ENCODE measurements around the gene DGKD.

Gene DGKD

DNA sequence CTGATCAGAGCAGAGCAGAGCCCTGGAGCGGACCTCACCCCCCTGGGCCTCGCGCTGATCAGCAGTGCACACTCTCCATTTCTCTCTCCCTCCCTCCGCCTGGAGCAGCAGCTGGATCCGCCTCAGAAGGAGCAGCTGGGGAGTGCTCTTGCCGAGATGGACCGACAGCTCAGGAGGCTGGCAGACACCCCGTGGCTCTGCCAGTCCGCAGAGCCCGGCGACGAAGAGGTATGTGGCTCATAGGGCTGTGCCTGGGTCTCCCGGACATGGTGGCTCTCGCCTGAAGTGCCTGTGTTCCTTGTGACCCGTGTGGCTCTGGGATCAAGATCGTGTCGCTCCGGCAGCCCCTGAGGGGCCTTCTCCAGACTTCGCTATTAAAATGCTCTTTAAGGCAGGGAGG, 109.8 kb downstream of the DGKD start:
- no peak for DNase-seq

DNA sequence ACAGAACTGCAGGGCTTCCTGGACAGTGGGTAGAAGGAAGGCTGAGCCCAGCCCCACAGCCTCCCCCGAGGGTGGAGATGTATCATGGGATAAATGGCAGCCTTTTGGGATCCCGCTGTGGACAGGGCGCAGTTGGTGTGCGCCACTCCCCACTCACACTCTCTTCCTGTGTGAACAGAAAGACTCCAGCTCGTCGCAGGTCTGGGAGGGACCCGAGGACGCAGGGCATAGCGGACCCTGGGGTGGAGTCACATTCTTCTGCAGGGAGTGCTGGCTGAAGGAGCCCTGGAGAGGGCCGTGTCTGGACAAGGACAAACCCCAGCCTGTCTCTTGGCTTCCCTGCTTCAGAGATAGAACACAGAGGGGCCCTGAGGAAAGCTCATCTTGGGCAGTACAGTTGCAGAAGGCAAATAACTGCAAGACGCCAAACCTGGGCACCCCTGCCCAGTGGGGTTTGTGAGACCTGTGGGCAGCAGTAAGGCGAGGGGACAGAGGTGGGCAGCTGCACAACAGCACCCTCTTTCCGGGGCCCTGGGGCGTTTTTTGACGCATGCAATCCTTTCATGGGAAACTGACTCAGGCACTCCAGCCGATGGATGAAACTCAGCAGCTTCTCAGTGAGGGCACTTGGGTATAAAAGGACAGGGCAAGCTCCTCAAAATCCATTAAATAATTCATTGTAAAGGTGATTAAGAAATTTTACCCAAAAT, 110.4 kb downstream of the DGKD start:
- no peak for DNase-seq

DNA sequence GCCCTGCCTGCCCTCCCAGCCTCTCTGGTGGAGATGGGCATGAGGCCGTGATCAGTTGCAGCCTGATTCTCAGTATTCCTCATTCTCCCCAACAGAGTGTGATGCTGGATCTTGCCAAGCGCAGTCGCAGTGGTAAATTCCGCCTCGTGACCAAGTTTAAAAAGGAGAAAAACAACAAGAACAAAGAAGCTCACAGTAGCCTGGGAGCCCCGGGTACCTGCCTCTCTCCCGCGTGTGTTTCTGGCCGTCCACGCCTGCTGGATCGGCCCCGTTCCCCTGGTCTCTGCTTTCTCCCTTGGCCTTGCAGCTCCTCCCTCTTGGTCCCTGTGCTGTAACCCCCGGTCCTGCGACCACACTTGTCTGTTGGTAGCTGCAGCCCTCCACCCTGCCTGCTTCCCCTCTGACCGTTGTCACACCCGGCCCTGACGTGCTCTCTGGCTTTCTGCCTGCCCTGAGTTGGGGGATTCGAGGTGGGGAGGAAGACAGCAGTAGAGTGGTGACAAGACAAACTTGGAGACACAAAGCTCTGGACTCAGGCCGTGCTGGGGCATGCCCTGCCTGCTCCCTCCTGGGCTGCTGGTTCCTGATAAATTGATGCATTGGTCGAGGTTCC, 112.8 kb downstream of the DGKD start:
- no peak for DNase-seq

DNA sequence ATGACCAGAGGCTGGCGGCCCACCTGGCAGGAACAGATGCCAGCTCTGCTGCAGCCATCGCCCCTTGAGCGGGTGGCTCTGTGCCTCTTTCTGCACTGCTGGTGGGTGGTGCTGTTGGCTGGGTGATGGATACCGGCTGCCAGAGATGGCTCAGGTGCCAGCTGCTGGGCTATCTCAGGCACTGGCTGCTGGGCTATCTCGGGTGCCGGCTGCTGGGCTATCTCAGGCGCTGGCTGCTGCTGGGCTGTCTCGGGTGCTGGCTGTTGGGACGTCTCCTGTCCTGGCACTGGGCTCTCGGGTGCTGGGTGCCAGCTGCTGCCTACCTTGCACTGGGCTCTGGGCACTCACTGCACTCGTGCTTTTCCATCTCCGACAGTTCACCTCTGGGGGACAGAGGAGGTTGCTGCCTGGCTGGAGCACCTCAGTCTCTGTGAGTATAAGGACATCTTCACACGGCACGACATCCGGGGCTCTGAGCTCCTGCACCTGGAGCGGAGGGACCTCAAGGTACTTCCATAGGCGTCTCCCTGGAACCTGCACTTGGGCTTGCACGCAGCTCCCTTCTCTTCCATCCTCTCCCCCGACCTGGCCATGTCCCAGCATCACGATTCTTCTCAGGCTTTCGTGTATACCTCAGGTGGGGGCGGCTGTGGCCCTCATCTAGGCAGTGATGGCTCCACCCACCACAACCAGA, 113.9 kb downstream of the DGKD start:
- no peak for DNase-seq

DNA sequence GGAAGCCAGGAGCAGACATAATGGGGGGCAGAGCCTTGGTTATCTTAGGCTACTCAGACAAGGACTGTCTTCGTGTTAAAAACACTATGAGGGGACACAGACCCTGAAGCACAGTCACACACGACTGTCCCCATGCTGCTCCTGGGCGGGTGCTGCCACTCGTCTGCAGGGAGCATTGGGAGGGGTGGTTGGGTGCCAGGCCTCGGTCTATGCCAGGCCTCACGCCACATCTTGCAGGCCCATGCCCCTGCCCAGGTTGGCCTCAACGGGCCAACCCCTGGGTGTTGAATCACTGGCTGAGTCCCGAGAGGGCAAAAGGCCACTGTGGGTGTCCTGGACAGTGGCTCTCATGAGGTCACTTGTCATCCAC, 114.4 kb downstream of the DGKD start:
- no peak for DNase-seq

DNA sequence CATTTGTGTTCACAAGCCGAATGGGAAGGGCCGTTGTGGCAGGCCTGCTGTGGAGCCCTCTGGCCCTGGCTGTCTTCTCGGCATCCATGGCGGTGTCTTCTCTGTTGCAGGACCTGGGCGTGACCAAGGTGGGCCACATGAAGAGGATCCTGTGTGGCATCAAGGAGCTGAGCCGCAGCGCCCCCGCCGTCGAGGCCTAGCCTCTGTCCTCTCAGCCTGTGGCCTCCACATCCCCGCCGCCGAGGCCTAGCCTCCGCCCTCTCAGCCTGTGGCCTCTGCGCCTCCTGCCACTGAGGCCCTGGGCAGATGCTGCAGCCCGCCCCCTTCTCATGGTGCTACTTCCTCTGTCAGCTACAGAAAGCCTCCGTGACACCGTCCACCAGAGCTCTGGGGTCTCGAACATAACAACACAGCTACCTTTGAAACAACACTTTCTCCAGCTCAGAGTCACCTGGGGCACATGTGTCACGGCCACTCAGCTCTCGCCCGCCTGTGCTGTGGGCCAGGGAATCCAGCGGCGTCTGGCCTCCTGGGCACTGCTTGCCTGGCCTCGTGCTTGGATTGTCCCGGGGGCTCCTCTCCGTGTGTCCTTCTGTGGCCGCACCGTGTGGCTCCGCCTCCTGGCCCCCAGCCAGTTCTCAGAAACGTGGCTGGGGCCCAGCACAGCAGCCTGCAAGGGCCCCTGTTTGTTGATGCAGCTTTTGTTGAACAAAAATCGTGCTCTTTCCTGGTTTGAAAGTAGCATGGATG, 115.1 kb downstream of the DGKD start:
- no peak for DNase-seq

DNA sequence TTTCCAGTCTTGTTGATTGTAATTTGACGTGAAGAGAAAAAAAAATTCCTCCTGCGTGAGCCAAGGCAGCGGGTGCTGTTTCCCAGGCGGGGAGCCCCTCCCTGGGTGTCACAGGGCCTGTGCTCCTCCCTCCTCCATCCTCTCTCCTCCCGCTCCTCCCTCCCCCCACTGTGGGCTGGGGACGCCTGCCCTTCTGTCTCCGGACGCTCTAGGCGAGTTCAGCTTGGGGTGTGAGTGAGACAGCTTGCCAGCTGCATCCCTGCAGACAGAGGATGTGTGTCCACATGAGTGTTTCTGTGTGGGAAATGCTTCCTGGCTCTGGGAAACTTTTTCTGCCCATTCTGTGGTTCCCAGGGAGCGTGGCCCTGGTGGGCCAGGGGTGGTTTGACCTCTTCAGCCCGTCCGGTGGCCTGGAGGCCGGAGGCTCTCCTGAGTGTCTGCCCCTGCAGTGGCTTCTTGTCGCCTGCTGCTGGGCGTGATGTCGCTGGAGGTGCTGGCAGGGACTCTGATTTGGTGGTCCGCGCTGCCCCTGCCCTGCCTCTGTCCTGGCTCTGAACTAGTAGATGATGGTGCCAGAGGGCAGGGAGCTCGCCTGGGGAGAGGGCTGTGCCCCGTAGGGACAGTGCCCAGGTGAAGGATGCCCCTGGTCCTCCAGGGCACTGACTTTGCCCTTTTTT, 115.9 kb downstream of the DGKD start:
- DNase-seq: no peak

DNA sequence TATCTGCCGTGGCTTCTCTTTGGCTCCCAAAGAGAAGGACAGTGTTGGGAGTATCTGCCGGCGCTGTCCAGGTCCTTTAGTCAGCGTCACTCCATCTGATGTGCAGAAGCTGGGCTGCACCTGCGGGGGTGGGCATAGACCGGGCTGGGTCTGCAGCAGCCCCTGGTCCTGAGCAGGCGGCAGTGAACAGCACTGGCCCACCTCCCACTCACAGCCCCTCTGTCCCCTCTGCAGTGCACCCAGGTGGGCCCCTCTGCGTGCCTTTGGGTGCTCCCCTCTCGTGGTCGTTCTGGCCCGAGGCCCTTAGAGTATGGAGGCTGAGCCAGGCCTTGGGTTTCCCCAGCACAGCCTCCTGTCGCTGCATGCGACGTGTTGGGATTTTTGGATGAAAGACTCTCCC, 116.5 kb downstream of the DGKD start:
- DNase-seq: no peak

DNA sequence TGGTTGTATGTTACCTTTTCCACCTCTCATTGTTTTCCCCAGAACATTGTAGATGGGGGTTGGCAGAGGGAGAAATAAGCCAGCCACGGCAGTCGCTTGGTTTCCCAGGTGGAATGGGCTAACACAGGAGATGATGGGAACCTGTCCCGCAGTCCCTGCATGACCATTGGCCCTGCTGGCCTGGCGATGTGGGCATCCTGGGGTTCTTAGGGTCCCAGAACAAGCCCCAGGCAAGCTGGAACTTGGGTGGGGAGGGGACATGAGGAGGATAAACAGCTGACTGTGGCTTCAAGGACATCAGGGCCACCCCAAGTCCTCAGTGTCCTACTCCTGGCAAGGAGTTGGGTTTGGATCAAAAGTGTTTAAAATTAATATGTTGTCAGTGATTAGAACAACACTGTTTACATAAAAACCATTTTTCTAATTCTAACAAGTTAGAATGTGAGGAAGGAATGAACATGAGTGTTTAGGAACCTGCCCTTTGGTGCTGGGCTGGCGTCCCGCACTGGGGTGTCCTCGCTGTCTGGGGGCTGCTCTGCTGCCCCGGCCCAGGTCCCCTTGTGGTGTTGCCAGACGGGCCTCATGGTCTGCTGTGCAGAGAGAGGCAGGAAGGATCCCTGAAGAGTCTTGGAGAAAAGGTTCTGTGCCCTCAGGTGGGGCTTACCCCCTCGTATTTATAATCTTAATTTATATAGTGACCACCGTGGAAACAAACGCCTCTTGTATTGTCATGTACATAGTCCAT, 117.2 kb downstream of the DGKD start:
- DNase-seq: no peak

DNA sequence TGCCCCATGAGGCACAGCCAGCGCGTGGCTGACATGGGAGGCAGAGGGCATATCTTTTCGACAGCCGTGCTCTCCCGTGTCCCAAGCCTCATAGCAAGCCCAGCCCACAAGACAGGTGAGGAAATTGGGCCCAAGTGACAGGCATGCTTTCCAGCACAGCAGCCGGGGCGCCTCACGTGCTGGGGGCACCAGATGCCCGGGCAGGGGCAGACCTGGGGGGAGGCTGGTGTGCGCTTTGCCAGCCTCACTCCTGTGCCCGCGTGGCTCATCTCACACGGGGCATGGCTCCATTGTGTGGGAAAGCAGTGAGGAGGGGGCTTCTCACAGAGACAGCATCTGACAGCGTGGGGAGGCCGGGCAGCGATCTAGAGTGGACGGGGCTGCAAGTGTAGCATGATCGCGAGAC, 119.1 kb downstream of the DGKD start:
- DNase-seq: no peak

DNA sequence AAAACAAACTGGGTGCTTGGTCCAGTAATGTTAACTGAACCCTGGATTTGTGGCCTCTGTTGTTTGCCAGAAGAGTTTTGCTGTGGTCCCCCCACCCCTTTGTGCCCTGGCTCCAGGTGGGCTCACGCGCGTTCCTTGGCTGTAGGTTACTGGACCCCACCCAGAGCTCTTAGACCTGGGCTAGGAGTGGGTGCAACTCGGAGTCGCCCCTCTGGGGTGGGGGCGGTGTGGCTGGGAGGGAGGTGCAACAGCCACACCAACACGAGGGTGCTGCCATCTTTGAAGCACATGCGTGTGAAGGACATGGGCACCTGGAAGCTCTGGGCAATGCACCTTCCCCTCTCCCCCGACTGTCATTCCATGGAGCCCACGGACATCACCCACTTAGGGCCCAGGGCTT, 119.6 kb downstream of the DGKD start:
- no peak for DNase-seq

DNA sequence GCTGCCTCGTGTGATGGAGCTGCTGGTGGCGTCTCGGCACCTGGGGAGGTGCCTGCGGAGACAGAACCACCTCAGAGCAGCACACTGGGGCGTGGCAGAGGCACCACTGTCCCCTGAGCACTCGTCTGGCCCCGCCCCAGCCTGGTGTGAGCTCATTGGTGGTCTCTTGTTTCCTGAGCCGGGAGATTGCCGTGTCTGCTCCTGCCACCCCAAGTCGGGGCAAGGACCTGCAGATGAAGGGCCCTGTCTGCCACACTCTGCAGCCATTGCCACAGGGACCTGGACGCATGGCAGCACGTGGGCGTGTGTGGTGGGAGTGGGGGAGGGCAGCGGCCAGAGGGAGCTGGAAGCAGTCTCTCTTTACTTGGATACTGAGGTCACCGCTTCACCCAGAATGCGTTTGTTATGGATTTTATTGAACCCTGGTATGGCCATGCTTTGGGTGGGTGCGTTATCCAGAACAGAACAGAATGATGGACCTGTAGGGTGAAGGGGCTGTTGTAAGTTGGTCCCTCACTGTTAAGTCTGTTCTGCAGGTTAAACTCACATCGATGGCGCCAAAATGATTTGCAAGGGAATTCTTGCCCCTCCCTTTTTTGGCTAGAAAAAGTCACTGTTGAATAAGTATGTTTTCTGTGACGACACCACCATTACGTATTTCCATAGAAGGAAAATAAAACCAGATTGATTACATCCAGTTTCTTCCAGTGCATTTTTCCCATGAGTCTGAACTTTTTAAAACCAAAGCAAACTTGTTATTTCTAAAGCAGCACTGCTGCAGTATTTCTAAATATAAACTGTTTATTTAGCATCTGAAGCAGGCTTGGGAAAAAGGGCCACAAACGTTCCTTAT, 120.2 kb downstream of the DGKD start:
- no peak for DNase-seq

DNA sequence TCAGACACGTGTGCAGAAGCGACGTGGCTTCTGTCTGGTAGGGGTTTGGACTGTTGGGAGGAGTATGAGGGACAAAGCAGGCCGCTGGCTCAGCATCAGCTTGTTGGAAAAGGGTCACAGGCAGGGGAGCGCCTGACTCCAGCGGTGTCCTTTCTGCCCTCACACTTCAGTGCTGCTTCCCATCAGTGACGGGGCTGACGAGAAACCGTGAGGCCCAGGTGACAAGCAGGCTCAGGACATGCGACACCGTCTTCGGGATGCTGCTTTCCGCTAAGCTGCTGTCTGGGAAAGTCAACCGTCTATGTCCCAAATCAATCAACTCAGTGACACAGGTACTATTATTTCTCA, 121.7 kb downstream of the DGKD start:
- DNase-seq: no peak

DNA sequence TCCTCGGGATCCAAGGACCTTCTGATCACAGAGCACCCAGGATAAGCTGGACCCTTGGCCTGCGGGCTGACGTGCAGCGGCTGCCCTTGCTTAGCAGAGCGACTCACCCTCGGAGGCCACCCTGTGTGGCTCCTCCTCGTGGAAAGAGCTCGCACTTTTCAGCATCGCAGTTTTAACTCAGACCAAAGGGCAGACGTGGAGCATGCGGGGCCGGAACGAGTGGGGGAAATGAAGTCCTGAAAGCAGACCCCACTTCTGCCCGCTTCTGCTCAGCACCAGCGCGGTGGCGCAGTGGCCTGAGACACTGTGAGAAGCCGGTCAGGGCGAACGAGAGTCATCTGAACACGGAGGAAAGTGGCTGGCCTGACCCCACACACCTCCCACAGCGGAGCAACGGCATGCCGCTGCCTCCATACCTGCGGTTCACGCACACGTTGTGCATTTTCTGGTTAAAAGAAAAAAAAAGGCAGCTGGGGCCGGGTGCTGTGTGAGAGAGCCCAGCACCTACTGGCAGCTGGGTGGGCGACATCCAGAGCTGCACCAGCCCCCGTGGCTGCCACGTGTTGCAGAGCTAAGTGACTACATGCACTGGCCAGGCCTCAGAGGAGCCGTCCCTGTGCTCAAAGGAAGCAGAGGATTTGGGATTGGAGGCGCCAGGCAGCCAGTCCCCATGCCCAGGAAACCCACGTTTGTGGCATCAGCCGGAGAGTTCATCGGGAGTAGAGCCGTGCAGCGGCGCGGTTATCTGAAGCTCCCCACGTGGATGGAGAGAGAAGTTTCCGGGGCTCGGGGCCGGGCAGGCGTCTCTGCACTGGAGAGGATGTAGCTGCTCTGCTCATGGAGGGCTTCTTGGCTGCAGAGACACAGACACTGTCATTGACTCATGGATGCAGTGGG, 122.6 kb downstream of the DGKD start:
- DNase-seq: no peak

DNA sequence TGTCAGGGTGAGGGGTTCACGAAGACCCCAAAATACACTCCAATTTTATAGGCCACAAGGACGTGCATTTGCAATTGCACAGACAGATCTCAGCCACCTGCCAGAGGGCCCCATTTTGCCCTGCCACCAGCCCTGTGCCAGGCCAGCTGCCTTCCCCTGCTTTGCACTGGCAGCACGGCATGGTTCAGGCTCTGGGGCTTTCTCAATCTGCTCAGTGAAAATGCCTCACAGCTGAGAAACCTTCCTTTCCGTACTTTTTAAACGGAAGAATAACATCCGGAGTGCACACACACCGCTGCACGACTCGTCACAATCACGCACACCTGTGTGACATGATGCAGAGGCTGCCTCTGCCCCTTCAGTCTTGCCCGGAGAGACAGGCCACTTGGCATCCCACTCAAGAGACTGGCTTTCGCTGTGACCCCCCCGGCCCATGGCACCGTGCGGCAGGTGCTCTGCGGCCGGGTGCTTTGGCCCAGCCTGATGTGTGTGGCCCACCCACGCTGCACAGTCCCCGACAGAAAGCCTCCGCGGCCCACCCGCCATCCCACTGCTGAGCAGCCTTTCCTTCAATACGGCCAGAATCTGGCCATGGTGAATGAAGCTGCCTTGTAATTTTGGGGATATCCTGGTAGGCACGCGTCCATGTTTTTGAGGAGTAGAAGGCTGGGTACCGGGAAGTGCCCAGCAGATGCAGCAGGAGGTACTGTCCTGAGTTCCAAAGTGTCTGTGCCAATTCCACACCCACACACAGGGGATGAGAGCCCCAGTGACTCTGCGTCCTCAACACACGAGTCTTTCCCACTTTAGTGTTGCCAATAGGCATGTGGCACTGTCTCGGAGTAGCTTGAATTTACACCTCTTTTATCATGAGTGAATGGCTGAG, 123.5 kb downstream of the DGKD start:
- no peak for DNase-seq

DNA sequence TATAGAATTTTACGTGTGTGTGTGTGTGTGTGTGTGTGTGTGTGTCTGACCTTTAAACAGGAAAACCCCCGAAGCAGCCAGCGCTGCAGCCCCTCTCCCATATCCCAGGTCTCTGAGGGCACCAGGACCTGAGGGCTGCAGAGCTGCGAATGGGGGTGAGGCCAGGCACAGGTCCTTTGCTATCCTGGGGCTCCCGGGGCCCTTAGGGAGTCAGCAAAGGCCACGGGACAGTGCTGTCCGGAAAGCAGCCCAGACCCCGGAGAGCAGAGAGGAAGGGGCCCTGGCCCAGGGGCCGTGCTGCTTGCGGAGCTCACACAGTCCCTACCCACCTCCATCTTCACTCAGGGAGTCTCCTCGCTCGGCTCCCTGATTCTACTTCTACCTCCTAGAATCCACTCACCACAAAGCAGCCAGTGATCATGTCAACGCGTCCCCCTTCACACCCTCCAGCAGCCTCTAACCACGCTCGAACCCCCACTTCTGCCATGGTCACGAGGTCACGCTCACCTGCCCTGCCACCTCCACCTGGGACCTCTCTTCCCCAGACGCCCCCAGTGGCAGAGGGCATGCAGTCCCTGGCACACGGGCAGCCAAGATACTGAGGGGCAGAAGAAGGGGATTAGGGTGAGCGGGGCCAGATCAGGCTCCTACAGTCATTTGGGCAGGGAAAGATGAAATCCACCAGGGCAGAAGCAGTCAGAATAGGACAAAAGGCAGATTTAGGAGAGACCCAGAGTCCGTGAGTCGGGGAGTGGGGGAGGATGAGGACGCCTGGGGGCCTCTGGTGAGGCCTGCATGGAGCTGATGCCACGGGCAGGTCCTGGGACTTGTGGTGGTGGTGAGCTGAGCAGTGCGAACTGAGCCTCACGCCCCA, 125.6 kb downstream of the DGKD start:
- no peak for DNase-seq

DNA sequence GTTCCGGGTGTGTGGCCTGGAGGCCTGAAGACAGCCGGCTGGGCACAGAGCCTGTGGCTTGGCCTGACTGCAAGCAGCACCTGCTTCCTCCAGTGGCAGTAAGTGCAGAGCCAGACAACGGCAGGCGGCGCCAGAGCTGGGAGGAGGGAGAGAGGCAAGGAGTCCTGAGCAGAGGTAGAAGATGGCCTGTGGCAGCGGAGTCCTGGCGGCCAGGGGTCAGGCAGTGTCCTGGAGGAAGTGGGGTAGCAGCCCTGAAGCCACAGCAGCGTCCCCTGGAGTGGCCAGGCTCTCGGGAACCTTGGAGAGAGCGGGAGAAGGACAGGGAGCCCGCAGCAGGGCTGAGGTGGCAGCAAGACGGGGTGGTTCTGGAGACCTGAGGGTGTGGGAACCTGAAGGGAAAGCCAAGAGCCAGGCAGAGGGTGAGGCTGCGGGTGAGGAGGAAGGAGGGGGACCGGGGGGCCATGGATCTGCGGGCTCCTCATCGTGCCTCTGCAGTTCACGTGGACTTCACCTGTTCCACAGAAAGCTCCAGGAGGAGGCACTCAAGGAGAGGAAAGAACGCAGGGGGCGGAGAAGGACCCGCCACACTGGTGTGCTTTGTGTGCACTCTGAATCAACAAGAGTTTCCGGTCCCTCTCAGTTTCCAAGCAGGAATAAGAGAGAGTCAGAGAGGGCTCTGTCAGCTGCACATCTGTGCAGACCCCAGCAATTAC, 126.4 kb downstream of the DGKD start:
- DNase-seq: peak; percentile 52
